ENCODE measurements around the gene ARL8B.

GRCh38 chr3:5149306-5149880, 27.3 kb downstream of the ARL8B start:
- TF ChIP-seq CTCF (IDR thresholded peaks at IDR 0.05): no peak
- TF ChIP-seq EZH2phosphoT487 (IDR thresholded peaks at IDR 0.05; ENCODE audit: borderline replicate concordance, low read depth): no peak
- no peak for TF ChIP-seq FOXM1 (IDR thresholded peaks at IDR 0.05; ENCODE audit: low read depth)
- no peak for TF ChIP-seq JUND (IDR thresholded peaks at IDR 0.05)
- no peak for TF ChIP-seq ELF1 (IDR thresholded peaks at IDR 0.05)
- no peak for TF ChIP-seq TEAD4 (IDR thresholded peaks at IDR 0.05; ENCODE audit: borderline replicate concordance, insufficient read depth)
- no peak for TF ChIP-seq TAF1 (IDR thresholded peaks at IDR 0.05; ENCODE audit: borderline replicate concordance, low read depth, low read length)
- TF ChIP-seq CHD2 (IDR thresholded peaks at IDR 0.05; ENCODE audit: low read length, partially characterized antibody): no peak
- no peak for TF ChIP-seq SIN3A (IDR thresholded peaks at IDR 0.05; ENCODE audit: borderline replicate concordance, low read depth, low read length)
- TF ChIP-seq FOXJ3 (CRISPR knock-in tag; IDR thresholded peaks at IDR 0.05): no peak
- no peak for TF ChIP-seq NFIC (IDR thresholded peaks at IDR 0.05; ENCODE audit: borderline replicate concordance)
- TF ChIP-seq USF2 (IDR thresholded peaks at IDR 0.05; ENCODE audit: borderline replicate concordance, low read depth, low read length): no peak
- TF ChIP-seq EP300 (IDR thresholded peaks at IDR 0.05; ENCODE audit: borderline replicate concordance in 1 of 2, low read depth in 1 of 2, low read length in 1 of 2): no peak
- no peak for TF ChIP-seq REST (IDR thresholded peaks at IDR 0.05; ENCODE audit: low read depth, low read length)
